Activated T-cell treated with anti-CD3 and anti-CD28 coated beads, Interleukin-2, amount 50 U/mL, for 48 hours (primary cell): Measurements from ENCODE around the gene KIF1A.
"Not testable (repeated sequence)": the region's sequence is repeated elsewhere in the genome, so short reads cannot be mapped to it uniquely, and the experiment has no call there.

ENCODE experiments used
- DNase-seq, 2 experiments: peaks; one replicate each; pipeline ENCODE4 v3.0.0-alpha.2; 2020

Gene KIF1A

GRCh38 chr2:240675345-240675744, 144.7 kb downstream of the KIF1A start:
- not testable (repeated sequence) for DNase-seq

DNA sequence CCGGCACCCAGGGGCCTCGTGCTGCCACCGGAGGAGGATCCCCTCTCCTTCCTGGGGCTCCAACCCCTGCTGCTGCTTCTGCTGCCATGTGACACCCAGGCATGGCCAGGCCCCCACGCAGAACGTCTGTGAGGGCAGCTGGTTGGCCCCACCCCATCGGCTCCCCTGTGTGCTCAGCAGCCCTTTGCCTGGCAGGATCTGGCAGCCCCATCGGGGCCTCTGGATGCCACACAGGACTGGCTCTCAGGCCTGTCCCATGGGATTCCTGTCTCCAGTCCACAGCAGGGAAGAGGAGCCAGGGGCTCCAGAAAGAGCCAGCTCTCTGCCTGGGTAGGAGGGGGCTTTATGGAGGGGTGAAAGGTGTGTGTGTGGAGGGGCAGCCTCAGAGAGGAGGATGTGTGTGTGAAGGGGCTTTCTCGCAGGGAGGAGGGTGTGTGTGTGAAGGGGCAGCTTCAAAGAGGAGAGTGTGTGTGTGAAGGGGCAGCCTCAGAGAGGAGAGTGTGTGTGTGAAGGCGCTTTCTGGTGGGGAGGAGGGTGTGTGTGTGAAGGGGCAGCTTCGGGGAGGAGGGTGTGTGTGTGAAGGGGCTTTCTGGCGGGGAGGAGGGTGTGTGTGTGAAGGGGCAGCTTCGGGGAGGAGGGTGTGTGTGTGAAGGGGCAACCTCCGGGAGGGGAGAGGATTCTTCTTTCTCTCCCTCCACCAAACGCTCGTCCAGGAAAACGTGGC, 145.4 kb downstream of the KIF1A start:
- not testable (repeated sequence) for DNase-seq

DNA sequence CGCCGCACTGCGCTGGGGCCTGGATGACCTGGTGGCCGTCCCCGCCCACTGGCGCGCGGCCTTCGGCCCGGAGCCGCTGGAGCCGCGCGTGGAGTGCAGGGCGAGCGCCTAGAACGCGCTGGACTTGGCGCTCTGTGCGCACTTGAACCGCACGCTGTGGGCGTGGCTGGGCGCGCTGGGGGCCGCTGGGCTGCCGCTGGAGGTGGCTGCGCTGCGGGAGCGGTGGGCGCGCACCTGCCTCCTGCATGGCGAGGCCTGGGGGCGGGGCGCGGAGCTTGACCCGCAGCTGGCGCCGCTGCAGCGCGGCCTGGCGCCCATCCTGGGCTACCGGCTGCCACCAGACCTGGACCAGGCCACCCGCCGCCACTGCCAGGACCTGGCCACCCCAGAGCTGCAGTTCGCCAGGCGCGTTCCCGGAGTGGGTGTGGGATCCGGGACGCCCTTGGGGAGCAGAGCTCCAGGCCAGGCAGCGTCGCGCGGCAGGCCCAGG, 147.3 kb downstream of the KIF1A start:
- no peak for DNase-seq

GRCh38 chr2:240672076-240672700, 147.8 kb downstream of the KIF1A start:
- DNase-seq = no peak

GRCh38 chr2:240670950-240671349, 149.1 kb downstream of the KIF1A start:
- DNase-seq = no peak

GRCh38 chr2:240670402-240670801, 149.6 kb downstream of the KIF1A start:
- DNase-seq = no peak

DNA sequence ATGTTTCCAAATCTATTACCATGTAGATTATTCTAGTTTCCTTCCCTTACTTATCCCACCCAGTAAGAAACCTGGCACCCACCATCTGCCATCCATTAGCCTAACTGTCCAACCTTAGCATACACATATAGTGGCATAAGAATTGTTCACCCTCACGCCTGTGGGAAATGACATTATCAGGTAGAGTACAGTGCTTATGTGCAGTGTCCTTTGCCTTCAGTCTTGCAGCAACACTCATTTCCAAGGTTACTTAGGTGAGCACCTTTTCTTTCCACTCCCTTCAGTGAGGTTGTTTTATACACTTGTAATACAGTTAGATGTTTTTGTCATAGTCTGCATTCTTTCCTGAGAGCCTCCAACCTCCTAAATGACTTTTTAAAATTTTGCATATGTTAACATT, 155.4 kb downstream of the KIF1A start:
- no peak for DNase-seq
